T-helper 1 cell treated with Interleukin-12 subunit alpha and Interleukin-12 subunit beta and Interleukin-4 antibody, amounts not matched to agents 30 ng/mL and 1 ng/mL, for 36 hours (primary cell): Measurements from ENCODE around the gene NKIRAS1. TPM values are rescaled to one million over a fixed set of nuclear protein-coding genes. Genes with fewer than 3 reads are reported as not detected.

Experiments used
- total RNA-seq: library from RNA; stranded (reverse); gene quantifications from 2 replicates; pipeline ENCODE4 v1.2.3, GENCODE V29; 2022

The NKIRAS1 gene
- total RNA-seq, 1 donor from 2014 or later: 2.8 TPM

Other genes with a start within 250 kb of the NKIRAS1 start
- 70.1 and 71.2 TPM in 2 replicates for gene UBE2E1, start 111.0 kb downstream of the NKIRAS1 start, total RNA-seq
- gene RPL15, start 142 bp upstream of the NKIRAS1 start, total RNA-seq: 1,391 and 1,401 TPM in 2 replicates
- 5.1 and 5.5 TPM in 2 replicates for gene NR1D2, start 28.3 kb upstream of the NKIRAS1 start, total RNA-seq